H1 (cell line): ENCODE results near the gene DMXL1. TPM values are rescaled to one million over a fixed set of nuclear protein-coding genes. Genes with fewer than 3 reads are reported as not detected.

Experiments used
- CTCF ChIA-PET: fragments of 300-600 bp; sonication (Branson Sonifier 250); formaldehyde crosslinking; loops from one replicate; lab custom pipeline; 2021; ENCODE audit not compliant: partially characterized antibody; lab: Charles Lee
- POLR2A ChIA-PET: fragments of 300-600 bp; sonication (Branson Sonifier 250); formaldehyde crosslinking; loops from one replicate; lab custom pipeline; 2021; ENCODE audit warnings: inconsistent platforms; ENCODE audit not compliant: partially characterized antibody; lab: Charles Lee
- DNase-seq, 2 experiments: peaks; one replicate each; pipeline versions ENCODE4 v3.0.0 to v3.0.0-alpha.2; 2010 to 2022; ENCODE audit warnings: low spot score in 2 of 2, low read depth in 1 of 2, mixed read lengths in 1 of 2
- FAIRE-seq: peaks from 2 replicates; lab custom pipeline; 2011; peaks lifted over from hg19 to GRCh38; lab: Jason Lieb, UNC
- H2AFZ ChIP-seq: 2 replicates; pipeline ENCODE4 v1.8.1; 2012; ENCODE audit warnings: low read length, inconsistent platforms
- H2AK5ac ChIP-seq: 2 replicates; pipeline ENCODE4 v1.6.1; 2013; ENCODE audit warnings: low read depth, low read length
- H2BK120ac ChIP-seq: replicated peaks from 2 replicates; pipeline ENCODE3; 2013; ENCODE audit warnings: low read depth, low read length, inconsistent platforms
- H2BK12ac ChIP-seq: 2 replicates; pipeline ENCODE4 v1.6.1; 2013; ENCODE audit warnings: low read depth, low read length
- H2BK15ac ChIP-seq: 2 replicates; pipeline ENCODE4 v1.6.1; 2013; ENCODE audit warnings: low read length
- H2BK20ac ChIP-seq: 2 replicates; pipeline ENCODE4 v1.6.1; 2013; ENCODE audit warnings: low read length
- H2BK5ac ChIP-seq: 2 replicates; pipeline ENCODE4 v1.6.1; 2013; ENCODE audit warnings: low read depth, low read length
- H3K14ac ChIP-seq: 2 replicates; pipeline ENCODE4 v1.6.1; 2013; ENCODE audit warnings: inconsistent platforms; ENCODE audit not compliant: insufficient read length
- H3K18ac ChIP-seq: 2 replicates; pipeline ENCODE4 v1.6.1; 2013; ENCODE audit warnings: low read length; ENCODE audit errors: extremely low read depth
- H3K23ac ChIP-seq: 2 replicates; pipeline ENCODE4 v1.6.1; 2013; ENCODE audit warnings: inconsistent platforms; ENCODE audit not compliant: insufficient read length
- H3K23me2 ChIP-seq: 2 replicates; pipeline ENCODE4 v1.6.1; 2013; ENCODE audit warnings: low read depth, low read length
- H3K27ac ChIP-seq: 2 replicates; pipeline ENCODE4 v1.6.1; 2011; ENCODE audit warnings: low read depth, low read length, inconsistent platforms
- H3K27me3 ChIP-seq, 4 experiments: replicated peaks in 1 of 4; 1 replicate in 1 of 4; 2 replicates in 3 of 4; pipeline versions ENCODE4 v1.6.1 to v1.8.1; 2011 to 2013; ENCODE audit warnings: low read length in 3 of 4, mild to moderate bottlenecking in 3 of 4, inconsistent platforms in 2 of 4, mixed read lengths in 2 of 4, moderate library complexity in 1 of 4; ENCODE audit not compliant: control insufficient read depth in 3 of 4, insufficient read depth in 3 of 4; ENCODE audit errors: extremely low read depth in 1 of 4
- H3K36me3 ChIP-seq, 4 experiments: 2 replicates each; pipeline versions ENCODE4 v1.6.1 to v1.8.1; 2011 to 2013; ENCODE audit warnings: mild to moderate bottlenecking in 4 of 4, low read length in 3 of 4, moderate library complexity in 2 of 4, control low read depth in 1 of 4, inconsistent platforms in 1 of 4; ENCODE audit not compliant: insufficient read depth in 4 of 4, control insufficient read depth in 2 of 4
- H3K4ac ChIP-seq: replicated peaks from 2 replicates; pipeline ENCODE3; 2013; ENCODE audit warnings: low read length, low read depth, mixed read lengths, inconsistent platforms; ENCODE audit not compliant: insufficient read length
- H3K4me1 ChIP-seq, 4 experiments: replicated peaks in 1 of 4; 1 replicate in 1 of 4; 2 replicates in 3 of 4; pipeline versions ENCODE4 v1.6.1 to v1.8.1; 2011 to 2013; ENCODE audit warnings: low read length in 3 of 4, inconsistent platforms in 2 of 4, mixed read lengths in 1 of 4; ENCODE audit not compliant: insufficient read depth in 4 of 4, control insufficient read depth in 3 of 4
- H3K4me2 ChIP-seq, 2 experiments: 2 replicates each; pipeline versions ENCODE4 v1.6.1 to v1.8.1; 2011 to 2013; ENCODE audit warnings: low read depth in 2 of 2, low read length in 2 of 2, control low read depth in 1 of 2, inconsistent platforms in 1 of 2, mild to moderate bottlenecking in 1 of 2; ENCODE audit not compliant: insufficient read depth in 1 of 2
- H3K4me3 ChIP-seq, 4 experiments: fragments of 200-600, 300-600 bp in 1 of 4; sonication (generic), shearing (Covaris generic), sonication (Bioruptor Twin) in 1 of 4; 2 replicates each; pipeline versions ENCODE4 v1.5.1 to v1.8.1; 2011 to 2016; ENCODE audit warnings: low read length in 4 of 4, low read depth in 3 of 4, control low read depth in 2 of 4, inconsistent platforms in 2 of 4, mild to moderate bottlenecking in 2 of 4, mixed read lengths in 1 of 4, moderate library complexity in 1 of 4; ENCODE audit not compliant: insufficient read depth in 2 of 4; ENCODE audit errors: extremely low read depth in 1 of 4
- H3K56ac ChIP-seq: replicated peaks from 2 replicates; pipeline ENCODE3; 2013; ENCODE audit warnings: low read depth, mild to moderate bottlenecking, mixed read lengths, low read length, inconsistent platforms; ENCODE audit not compliant: insufficient read length
- H3K79me1 ChIP-seq: 2 replicates; pipeline ENCODE4 v1.6.1; 2013; ENCODE audit warnings: low read depth, low read length, control low read depth
- H3K79me2 ChIP-seq, 2 experiments: 2 replicates each; pipeline versions ENCODE4 v1.6.1 to v1.8.1; 2012 to 2013; ENCODE audit warnings: low read length in 2 of 2, mild to moderate bottlenecking in 2 of 2, inconsistent platforms in 1 of 2; ENCODE audit not compliant: insufficient read depth in 2 of 2, control insufficient read depth in 1 of 2
- H3K9ac ChIP-seq, 4 experiments: replicated peaks in 1 of 4; 1 replicate in 1 of 4; 2 replicates in 3 of 4; pipeline versions ENCODE4 v1.6.1 to v1.8.1; 2011 to 2013; ENCODE audit warnings: low read depth in 3 of 4, low read length in 3 of 4, control low read depth in 2 of 4, mild to moderate bottlenecking in 2 of 4, moderate library complexity in 2 of 4, inconsistent platforms in 1 of 4; ENCODE audit errors: extremely low read depth in 1 of 4
- H3K9me3 ChIP-seq, 2 experiments: 2 replicates each; pipeline versions ENCODE4 v1.6.1 to v1.8.1; 2012 to 2013; ENCODE audit warnings: mild to moderate bottlenecking in 2 of 2, moderate library complexity in 2 of 2, control low read depth in 1 of 2, inconsistent platforms in 1 of 2, low read depth in 1 of 2, low read length in 1 of 2, mixed read lengths in 1 of 2; ENCODE audit not compliant: insufficient read depth in 2 of 2
- H4K20me1 ChIP-seq, 2 experiments: replicated peaks in 1 of 2; 2 replicates each; pipeline versions ENCODE3 to v1.8.1; 2011 to 2013; ENCODE audit warnings: inconsistent platforms in 2 of 2, low read length in 2 of 2, mild to moderate bottlenecking in 1 of 2; ENCODE audit not compliant: insufficient read depth in 2 of 2, control insufficient read depth in 1 of 2
- H4K5ac ChIP-seq: 2 replicates; pipeline ENCODE4 v1.6.1; 2013; ENCODE audit warnings: low read length, low read depth, mixed read lengths, inconsistent platforms; ENCODE audit not compliant: insufficient read length
- H4K8ac ChIP-seq: 2 replicates; pipeline ENCODE4 v1.8.0; 2013; ENCODE audit warnings: mild to moderate bottlenecking, moderate library complexity, low read length, inconsistent platforms; ENCODE audit not compliant: insufficient read depth; ENCODE audit errors: extremely low read depth
- H4K91ac ChIP-seq: replicated peaks from 2 replicates; pipeline ENCODE3; 2013; ENCODE audit warnings: low read length, mixed read lengths, inconsistent platforms; ENCODE audit not compliant: insufficient read length
- CHD2 ChIP-seq: IDR thresholded peaks from 2 replicates; pipeline ENCODE4 v1.6.1; 2012; ENCODE audit warnings: low read length, improper control_type of control experiment
- E2F6 ChIP-seq: IDR thresholded peaks from 2 replicates; pipeline ENCODE4 v1.6.1; 2012; ENCODE audit warnings: inconsistent platforms
- EGR1 ChIP-seq: IDR thresholded peaks from 2 replicates; pipeline ENCODE4 v1.6.1; 2011; ENCODE audit warnings: low read depth, low read length, borderline replicate concordance
- HDAC6 ChIP-seq: IDR thresholded peaks from one replicate; pipeline ENCODE4 v1.7.1; 2012; ENCODE audit warnings: low read depth, mild to moderate bottlenecking, inconsistent platforms, low read length, moderate library complexity
- MAX ChIP-seq: IDR thresholded peaks from 2 replicates; pipeline ENCODE4 v1.6.1; 2012; ENCODE audit warnings: inconsistent platforms
- NANOG ChIP-seq: IDR thresholded peaks from 2 replicates; pipeline ENCODE4 v1.6.1; 2011; ENCODE audit warnings: low read length, low read depth, mild to moderate bottlenecking, inconsistent platforms; ENCODE audit not compliant: insufficient read depth, poor library complexity, severe bottlenecking
- POLR2A ChIP-seq, 2 experiments: IDR thresholded peaks; 1 replicate in 1 of 2; 2 replicates in 1 of 2; pipeline ENCODE4 v1.6.1; 2011; ENCODE audit warnings: low read depth in 2 of 2, low read length in 2 of 2, mild to moderate bottlenecking in 2 of 2; ENCODE audit errors: control extremely low read depth in 1 of 2
- SP1 ChIP-seq: IDR thresholded peaks from 2 replicates; pipeline ENCODE4 v1.6.1; 2011; ENCODE audit warnings: low read depth, low read length
- WGBS, 2 experiments: shearing (Covaris generic) in 1 of 2; methylation state at CpG; one replicate each; pipeline versions ENCODE4 v1.1.6 to v1.1.7; 2013 to 2015; ENCODE audit warnings: low lambda C conversion rate in 2 of 2, mixed read lengths in 2 of 2, inconsistent platforms in 1 of 2, low coverage in 1 of 2, missing lambda C conversion rate in 1 of 2; ENCODE audit not compliant: insufficient replicate concordance in 2 of 2, insufficient coverage in 1 of 2, insufficient read length in 1 of 2; ENCODE audit errors: extremely low coverage in 1 of 2, missing lambda C conversion rate in 1 of 2; 5-methylcytosine and 5-hydroxymethylcytosine counted together
- polyA plus RNA-seq, 7 experiments: library from polyadenylated mRNA; depleted of rRNA in 3 of 7; stranded (reverse) in 5 of 7; unstranded in 2 of 7; fragments of >200 nt in 5 of 7; fragments of 200-250 nt in 2 of 7; gene quantifications; 1 replicate in 5 of 7; 2 replicates in 1 of 7; 4 replicates in 1 of 7; pipeline versions ENCODE4 v1.2.1 to v1.2.3, GENCODE V29; 2011 to 2013; ENCODE audit warnings: missing spikeins in 2 of 7, mixed read lengths in 2 of 7
- total RNA-seq: library from RNA; stranded (reverse); fragmentation: NEBNext Ultra II Directional; extraction: Animal tissue kit (Norgen Biotek cat#: 25700); gene quantifications from 2 replicates; pipeline ENCODE4 v1.2.1, GENCODE V29; 2021

The DMXL1 gene
- total and polyA plus RNA-seq, 2 of the 8 experiments (the other 6 are each of a cell fraction or from before 2014, with no cell fraction given) = 10.1 to 43.9 TPM

GRCh38 chr5:119190470-119191095, 119.7 kb downstream of the DMXL1 start:
- peaks cover 0 to 13% (median 0%) of the 10 kb centered on the region in 4 experiments; a peak in 3 of 8 replicates for H3K36me3 ChIP-seq
- no peak overlapping the region for H3K4me2 ChIP-seq
- H3K56ac ChIP-seq = no peak overlapping the region
- no peaks in the 10 kb centered on the region for H3K23me2 ChIP-seq
- H3K9ac ChIP-seq = no peak overlapping the region
- H2AK5ac ChIP-seq = no peak overlapping the region
- no peak overlapping the region for H4K8ac ChIP-seq
- no peaks in the 10 kb centered on the region for H3K9me3 ChIP-seq
- H3K79me2 ChIP-seq = no peaks in the 10 kb centered on the region
- no peak overlapping the region for H2BK12ac ChIP-seq
- ChIA-PET CTCF (interaction anchor here (1.7 kb wide), 1 partner anchor 12 kb away, joined by 4 read pairs; no protein-coding TSS in a partner anchor), POLR2A (no interaction called here)
- no peak overlapping the region for H3K27ac ChIP-seq
- no peak overlapping the region for H3K23ac ChIP-seq
- H4K20me1 ChIP-seq = no peaks in the 10 kb centered on the region
- H2BK15ac ChIP-seq = no peak overlapping the region
- FAIRE-seq (no peak), DNase-seq (no peak)
- H2BK120ac ChIP-seq = no peak overlapping the region
- no peak overlapping the region for H4K91ac ChIP-seq
- 93% methylated on average over 1 of the region's 1 CpG; no CpG with 5 or more reads in 1 of the 2 experiments for WGBS, 2 experiments
- no peaks in the 10 kb centered on the region for H3K79me1 ChIP-seq
- no peak overlapping the region for H2BK5ac ChIP-seq
- H2BK20ac ChIP-seq = no peak overlapping the region
- no peak overlapping the region for H2AFZ ChIP-seq
- H3K4me1 ChIP-seq = no peaks in the 10 kb centered on the region
- H4K5ac ChIP-seq = no peak overlapping the region
- no peak overlapping the region for H3K4ac ChIP-seq
- H3K18ac ChIP-seq = no peak overlapping the region
- no peaks in the 10 kb centered on the region for H3K27me3 ChIP-seq
- H3K4me3 ChIP-seq = no peak overlapping the region
- H3K14ac ChIP-seq = no peak overlapping the region
- TF ChIP-seq NANOG (no peak), MAX (no peak), EGR1 (no peak), POLR2A (IDR thresholded peaks at IDR 0.05; ENCODE audit: control extremely low read depth in 1 of 2, low read depth in 2 of 2, low read length in 2 of 2) (no peak), E2F6 (no peak), SP1 (no peak), CHD2 (no peak), HDAC6 (no peak)
